Measurements from ENCODE around the gene SRPK3.
"Not testable (repeated sequence)": the region's sequence is repeated elsewhere in the genome, so short reads cannot be mapped to it uniquely, and the experiment has no call there.

SRPK3 gene

DNA sequence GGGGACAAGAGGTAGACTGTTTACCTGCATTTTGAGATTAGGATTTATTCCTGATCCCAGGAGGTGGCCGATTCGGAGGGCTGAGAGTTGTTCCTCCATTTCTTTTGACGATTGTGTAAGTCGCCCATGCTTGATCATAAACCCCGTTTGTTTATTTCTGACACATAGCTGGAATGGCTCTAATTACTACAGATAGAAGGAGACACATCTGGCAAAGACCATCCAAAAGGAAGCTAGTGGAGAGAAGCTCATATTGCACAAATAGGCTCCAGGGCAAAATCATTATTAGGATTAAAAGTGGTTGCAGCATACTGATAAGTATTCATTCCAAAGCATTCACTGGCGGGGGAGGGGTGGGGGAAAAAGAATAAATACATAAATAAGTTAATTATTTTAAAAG is 33.9 kb upstream of the SRPK3 start:
- DNase-seq = not testable (repeated sequence)

DNA sequence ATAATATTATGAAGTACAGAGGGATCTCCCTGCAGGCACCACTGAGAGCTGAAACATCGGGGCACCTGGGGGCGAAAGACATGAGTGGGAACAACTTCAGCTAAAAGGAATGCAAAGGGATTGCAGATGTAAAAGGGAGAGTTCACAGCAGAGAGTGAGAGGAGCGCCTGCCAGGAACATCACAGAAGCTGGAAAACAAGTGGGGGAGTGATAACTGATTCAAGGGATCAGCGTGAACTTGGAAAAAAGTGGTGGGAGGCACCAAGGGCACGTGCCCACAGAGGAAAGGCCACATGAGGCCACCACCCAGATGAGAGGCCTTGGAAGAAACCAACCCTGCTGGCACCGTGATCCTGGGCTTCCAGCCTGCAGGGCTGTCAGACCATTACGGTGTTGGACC is 31.8 kb upstream of the SRPK3 start:
- not testable (repeated sequence) for DNase-seq

DNA sequence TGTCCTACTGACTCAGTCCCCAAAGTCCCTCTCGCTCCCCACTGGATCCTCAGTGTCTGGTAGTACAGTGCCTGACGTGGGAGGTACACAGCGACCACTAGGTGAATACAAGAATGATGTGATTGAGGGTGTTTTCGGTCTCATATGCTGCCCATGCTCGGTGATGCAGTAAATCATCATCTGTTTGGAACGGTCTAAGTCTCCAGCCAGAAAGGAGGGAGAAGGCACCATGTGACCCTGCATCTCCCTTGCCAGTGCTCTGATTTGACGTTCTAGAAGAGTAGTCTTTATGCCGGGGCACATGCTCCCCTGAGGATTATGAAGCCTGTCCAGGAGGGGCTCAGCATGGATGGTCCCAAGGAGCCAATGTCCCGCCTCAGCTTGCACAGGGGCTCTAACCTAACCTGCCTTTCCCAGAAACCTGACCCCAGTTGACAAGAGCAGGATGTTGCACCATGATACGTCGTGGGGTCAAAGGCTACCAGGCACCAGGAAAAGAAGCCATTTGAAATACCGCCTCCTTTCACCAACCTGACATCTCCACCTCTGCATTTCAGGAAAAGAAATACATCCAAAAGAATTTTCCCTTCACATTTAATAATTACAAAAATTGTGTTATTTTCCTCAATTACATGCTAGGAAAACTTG is 30.6 kb upstream of the SRPK3 start:
- no peak for DNase-seq

DNA sequence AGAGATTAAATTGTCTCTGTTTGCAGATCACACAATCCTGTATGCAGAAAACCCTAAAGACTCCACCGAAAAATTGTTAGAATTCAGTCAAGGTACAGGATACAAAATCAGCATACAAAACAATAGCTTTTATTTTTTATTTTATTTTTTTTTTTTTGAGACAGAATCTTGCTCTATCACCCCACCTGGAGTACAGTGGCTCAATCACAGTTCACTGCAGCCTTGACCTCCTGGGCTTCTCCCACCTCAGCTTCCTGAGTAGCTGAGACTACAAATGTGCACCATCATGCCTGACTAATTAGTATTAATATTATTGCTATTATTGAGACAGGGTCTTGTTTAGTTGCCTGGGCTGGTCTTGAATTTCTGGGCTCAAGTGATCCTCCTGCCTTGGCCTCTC is 25.7 kb upstream of the SRPK3 start:
- no peak for DNase-seq

DNA sequence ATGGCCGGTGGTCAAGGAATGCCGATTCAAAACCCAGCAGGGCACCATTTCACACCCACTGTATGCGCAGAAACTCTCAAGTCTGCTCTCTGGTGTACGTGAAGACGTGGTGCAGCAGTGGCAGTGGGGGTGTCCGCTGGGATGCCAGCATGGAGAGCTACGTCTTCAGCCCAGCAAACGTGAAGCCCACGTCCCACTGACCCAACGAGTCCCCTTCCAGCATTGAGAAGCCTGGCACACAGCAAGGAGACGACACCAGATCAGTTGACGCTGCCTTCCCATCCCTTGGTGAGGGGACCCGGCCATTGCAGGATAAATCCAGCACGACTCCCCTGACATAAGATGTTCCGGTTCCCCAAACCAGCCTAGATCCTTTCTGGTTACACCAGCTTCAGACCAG is 19.0 kb upstream of the SRPK3 start:
- DNase-seq = no peak

DNA sequence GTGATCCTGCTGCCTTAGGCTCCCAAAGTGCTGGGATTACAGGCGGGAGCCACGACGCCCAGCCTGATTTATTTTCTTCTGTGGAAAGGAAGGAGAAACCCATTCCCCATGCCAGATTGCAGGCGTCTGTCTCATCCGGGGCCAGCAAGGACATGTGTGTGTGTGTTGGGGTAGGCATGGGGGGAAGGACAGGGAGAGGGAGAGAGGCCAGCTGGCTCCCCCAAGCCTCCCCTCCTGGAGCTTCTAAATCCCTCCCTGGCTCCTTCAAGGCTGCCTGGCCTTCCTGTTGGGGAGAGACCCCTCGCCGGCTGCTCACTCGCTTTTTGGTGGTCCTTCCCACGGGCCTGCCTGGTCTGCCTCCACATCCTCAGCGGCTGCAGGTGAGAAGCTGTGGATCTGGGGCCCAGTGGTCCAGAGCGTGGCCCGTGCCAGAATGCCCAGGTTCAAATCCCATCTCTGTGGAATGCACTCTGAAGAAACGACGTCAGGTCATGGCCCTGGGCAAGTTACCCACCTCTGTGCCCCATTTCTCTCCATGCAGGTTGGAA is 18.1 kb upstream of the SRPK3 start:
- DNase-seq = no peak

DNA sequence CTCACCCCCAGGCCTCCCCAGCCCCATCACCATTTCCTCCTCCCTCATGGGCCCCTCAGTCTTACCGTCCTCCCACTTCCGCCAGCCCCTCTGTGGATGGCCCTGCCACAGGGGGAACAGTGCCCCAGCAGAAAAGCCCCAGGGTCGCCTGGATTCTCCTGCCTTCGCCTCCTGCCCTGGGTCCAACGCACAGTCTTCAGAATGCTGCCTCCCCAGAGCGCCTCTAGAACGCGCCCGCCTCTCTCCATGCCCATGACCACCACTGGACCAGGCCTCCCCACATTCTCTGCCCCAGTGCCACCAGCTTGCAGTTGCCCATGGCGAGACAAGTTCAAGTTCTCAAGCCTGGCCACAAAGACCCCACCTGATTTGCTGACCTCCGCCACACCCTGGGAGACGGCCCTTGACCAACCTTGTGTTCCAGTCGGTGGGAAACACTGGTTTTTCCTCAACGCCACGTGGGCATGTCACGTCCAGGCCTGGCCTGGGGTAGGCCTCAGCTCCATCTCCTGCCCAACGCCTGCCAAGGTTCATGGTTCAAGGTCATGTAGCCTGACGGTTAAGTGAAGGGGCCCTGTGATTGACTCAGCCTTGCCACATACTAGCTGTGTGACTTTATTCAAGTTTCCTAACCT is 17.4 kb upstream of the SRPK3 start:
- DNase-seq = no peak

DNA sequence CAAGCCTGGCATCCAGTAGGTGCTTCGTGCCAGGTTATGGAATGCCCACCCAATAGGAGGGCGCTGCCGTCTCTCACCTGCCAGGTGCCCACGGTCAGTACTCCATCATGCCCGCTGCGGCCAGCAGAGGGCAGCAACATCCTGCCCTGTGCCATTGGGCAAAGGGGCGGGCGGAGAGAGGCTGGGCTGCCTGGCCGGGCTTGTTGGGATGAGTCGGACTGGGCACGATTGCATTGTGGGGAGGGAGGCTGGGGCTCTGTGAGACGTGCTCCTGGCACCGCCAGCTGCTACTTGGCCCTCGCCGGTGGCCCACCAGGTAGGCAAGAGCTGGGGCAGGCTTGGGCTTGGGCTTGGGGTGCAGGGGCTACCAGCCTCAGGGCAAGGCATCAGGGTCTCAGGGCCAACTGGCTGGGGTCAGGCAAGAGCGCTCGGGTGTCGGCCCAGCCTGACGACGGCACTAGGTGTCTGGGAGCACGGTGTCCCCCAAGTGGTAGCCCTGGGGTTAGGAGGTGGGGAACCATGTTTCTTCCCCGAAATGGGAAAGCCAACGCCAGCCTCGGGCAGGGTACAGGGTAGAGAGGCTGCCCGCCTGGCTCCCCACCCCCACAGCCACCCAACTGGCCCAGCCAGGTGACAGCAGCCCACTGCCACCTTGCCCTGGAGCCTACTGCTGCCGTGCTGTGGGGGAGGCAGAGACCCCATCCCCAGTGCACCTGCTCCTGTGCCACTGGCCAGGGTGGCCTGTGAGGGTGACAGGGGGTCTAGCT is 16.7 kb upstream of the SRPK3 start, which contains the start of gene PLXNB3:
Gene PLXNB3, plus strand, starts transcription at position 261 of the 767 bp plus-strand sequence. CDS start 1,287 bp downstream, outside the sequence.
- DNase-seq = peak; percentile 12 to 74 (median 49)

DNA sequence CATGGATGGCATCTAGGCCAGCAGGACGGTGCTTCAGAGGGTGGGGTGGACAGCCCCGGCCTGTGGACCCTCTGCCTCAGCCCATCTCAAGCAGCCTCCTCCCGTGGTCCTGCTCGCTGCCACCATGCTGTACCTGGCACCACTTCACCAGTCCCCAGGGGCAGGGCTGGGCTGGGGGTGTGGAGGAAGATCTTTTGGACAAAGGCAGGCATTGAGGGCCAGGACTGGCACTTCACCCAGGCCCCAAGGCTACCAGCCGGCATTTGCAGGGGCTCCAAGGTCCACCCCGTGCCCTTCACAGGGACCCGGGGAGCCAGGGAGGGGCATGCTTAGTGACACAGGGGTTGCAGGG is 16.1 kb upstream of the SRPK3 start:
- no peak for DNase-seq

DNA sequence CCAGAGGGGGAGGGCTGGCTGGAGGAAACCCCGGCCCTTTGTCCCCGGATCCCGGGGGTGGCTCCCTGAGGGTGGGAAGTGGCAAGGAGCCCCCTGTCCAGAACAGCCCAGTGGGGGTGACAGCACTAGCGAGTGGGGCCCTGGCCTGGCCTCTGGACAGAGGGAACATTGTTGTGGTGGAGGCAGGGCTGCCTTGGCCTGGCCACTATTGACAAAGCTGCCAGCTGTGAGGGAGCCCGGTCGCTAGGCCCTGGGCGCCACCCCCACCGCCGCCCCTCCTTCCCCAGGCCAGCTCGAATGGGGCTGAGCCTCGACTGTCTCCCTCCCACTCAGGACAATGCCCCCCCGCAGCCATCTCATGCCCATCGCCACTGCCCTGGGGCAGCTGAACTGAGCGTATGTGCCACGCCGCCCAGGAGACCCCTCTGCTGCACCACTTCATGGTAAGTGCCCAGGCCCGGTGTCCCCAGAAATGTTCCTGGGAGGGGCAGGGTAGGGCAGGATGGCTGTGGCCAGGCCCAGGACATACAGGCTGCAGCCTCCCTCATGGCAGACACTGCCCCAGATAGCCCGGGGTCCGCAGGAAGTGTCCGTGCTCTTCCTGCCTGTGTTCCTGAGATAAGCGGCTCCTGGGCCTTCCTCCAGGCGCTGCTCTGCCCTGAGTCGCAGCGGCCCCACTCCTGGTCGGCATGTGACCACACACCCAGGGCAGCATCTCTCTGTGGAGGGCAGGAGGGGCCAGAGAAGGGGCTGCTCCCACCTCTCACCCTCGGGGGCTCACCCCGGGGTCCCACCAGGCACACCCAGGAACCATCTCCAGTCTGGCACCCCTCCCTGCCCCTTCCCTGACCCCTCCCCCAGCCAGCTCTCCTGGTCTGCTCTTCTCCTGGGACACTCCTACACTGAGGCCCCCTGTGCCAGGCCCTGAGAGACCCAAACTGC is 15.4 kb upstream of the SRPK3 start:
- DNase-seq = no peak

DNA sequence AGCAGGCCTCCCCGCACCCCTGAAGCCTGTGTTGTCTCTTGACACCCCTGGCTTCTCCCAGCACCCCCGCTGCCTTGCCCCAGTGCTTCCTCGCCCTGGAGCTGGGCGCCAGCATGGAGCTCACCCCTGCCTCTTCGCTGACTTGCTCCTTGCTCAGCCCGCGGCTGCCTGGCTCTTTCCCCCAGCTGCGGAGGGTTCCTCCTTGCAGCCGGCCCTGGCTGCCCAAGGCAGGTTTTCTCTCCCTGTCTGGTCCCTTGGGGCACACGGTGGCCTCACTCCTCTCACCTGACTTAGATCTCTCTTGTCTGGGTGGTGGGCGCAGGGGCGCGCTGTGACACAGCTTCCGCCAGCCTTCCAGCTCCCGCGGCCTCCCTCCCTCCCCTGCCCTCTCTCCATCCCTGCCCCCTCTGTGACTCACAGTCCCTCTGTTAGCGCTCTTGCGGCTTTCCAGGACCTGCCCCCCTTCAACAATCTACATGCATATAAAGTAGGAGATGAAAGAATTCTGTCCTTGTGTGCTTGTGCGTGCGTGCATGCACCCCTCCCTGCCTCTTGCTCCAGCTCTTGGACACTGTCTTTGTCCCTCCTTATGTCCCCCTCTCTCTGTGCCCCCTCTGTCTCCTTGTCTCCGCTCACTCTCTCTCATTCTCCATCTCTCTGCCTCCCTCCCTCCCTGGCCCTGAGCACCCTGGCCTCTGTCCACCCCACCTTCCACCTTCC is 14.6 kb upstream of the SRPK3 start:
- DNase-seq = no peak

DNA sequence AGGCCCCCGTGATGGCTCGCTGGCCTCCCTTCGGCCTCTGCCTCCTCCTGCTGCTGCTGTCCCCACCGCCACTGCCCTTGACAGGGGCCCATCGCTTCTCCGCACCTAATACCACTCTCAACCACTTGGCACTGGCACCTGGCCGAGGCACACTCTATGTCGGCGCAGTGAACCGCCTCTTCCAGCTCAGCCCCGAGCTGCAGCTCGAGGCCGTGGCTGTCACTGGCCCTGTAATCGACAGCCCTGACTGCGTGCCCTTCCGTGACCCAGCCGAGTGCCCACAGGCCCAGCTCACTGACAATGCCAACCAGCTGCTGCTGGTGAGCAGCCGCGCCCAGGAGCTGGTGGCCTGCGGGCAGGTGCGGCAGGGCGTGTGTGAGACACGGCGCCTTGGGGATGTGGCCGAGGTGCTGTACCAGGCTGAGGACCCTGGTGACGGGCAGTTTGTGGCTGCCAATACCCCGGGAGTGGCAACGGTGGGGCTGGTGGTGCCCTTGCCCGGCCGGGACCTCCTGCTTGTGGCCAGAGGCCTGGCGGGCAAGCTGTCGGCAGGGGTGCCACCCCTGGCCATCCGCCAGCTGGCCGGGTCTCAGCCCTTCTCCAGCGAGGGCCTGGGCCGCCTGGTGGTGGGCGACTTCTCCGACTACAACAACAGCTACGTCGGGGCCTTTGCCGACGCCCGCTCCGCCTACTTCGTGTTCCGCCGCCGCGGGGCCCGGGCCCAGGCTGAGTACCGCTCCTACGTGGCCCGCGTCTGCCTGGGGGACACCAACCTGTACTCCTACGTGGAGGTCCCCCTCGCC is 13.8 kb upstream of the SRPK3 start:
- DNase-seq = no peak

DNA sequence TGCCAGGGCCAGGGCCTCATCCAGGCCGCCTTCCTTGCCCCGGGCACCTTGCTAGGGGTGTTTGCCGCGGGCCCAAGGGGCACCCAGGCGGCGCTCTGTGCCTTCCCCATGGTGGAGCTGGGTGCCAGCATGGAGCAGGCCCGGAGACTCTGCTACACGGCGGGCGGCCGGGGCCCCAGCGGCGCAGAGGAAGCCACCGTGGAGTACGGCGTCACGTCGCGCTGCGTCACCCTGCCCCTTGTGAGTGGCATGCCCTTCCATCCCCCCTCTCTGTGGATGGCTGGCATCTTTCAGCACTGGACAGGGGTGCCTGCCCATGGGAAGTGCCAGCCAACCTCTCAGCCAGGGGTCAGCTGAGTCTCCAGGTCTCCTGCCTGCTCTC is 13.2 kb upstream of the SRPK3 start:
- no peak for DNase-seq

DNA sequence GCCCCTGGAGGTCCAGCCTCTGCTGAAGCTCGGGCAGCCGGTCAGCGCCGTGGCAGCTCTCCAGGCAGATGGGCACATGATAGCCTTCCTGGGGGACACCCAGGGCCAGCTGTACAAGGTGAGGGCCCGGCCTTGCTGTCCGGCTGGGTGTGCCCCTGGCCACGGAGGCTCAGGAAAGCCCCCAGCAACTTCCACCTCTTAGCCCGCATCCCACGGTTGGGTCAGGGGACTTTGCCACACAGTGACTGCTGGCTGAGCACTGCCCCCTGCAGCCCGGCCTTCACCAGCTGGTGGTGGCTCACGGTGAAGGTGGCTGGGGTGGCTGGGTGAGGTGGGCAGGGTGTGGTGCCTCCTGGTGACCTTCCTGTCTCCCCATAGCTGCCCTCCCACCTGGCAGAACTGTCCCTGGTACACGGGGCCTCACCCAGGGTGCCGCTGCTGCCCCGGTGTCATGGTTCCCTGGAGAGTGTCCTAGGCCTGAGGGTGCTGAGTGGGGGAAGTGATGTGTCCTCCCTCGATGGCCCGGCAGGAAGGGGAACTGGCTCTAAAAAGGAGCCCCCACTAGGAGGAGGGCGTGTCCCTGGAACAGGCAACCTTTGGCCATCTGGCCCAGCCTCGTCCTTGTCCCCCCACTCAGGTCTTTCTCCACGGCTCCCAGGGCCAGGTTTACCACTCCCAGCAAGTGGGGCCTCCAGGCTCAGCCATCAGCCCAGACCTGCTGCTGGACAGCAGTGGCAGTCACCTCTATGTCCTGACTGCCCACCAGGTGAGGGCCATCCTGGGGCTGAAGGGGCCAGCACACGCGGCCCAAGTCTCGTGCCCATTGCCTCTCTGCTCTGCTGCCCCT is 12.3 kb upstream of the SRPK3 start:
- DNase-seq = no peak

DNA sequence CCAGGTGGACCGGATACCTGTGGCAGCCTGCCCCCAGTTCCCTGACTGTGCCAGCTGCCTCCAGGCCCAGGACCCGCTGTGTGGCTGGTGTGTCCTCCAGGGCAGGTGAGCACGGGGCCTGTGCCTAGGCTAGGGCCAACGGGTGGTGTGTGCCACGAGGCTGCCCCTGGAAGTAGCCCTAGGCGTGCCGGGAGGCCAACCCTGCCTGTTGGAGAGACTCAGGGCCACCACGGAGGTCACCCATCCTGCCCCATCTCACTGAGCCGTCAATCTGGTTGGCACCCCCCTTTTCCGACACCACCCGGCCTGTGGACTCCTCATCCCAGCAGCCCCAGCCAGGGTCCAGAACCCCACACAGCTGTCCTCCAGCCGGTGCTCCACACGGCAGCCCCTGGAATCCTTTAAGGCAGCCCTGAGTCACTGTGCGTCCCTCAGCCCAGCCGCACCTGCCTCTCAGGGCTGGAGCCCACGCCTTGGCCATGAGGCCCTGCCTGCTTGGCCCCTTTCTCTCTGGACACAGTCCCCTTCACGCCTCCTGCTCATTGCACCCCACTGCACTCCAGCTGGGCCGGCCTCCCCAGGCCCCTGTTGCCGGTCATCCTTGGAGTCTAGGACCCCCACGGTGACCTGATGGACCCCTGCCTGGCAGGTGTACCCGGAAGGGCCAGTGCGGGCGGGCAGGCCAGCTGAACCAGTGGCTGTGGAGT is 11.5 kb upstream of the SRPK3 start:
- DNase-seq = no peak

DNA sequence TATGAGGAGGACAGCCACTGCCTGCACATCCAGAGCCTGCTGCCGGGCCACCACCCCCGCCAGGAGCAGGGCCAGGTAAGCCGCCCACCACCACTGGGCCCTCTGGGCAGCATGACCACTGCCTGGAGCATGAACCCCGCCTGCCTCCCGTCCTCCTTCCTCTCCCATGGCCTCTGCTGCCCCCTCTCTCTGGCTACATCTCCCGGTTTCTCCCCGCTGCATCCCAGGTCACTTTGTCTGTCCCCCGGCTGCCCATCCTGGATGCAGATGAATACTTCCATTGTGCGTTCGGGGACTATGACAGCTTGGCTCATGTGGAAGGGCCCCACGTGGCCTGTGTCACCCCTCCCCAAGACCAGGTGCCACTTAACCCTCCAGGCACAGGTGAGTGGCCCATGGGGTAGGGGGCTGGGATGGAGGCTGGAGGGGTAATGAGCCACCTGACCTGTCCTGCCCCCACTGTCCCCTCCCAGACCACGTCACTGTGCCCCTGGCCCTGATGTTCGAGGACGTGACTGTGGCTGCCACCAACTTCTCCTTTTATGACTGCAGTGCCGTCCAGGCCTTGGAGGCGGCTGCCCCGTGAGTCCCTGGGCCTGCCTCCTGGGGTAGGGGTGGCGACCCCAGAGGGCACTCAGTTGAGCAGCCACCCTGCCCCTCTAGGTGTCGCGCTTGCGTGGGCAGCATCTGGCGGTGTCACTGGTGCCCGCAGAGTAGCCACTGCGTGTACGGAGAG is 10.8 kb upstream of the SRPK3 start:
- DNase-seq = no peak

DNA sequence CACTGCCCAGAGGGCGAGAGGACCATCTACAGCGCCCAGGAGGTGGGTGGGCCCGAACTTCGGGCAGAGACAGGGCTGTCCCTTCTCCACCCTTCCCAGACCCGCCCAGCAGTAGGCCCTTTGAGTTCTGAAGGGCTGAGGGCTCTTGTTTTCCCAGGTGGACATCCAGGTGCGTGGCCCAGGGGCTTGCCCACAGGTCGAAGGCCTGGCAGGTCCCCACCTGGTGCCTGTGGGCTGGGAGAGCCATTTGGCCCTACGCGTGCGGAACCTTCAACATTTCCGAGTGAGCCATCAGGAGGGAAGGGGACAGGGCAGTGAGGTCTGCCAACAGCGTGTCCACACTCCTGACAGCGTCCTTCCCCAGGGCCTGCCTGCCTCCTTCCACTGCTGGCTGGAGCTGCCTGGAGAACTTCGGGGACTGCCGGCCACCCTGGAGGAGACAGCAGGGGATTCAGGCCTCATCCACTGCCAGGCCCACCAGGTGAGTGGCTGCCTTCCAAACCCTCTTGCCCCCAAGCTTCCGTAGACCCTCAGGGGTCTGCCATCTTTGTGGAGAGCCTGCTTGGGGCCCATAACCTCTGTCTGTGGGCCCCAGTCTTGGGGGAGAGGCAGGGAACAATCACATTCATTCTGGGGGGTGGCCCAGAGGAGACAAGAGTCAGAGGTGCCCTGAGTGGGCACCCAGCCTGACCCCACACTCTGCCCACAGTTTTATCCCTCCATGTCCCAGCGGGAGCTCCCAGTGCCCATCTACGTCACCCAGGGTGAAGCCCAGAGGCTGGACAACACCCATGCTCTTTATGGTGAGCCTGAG is 10.0 kb upstream of the SRPK3 start:
- no peak for DNase-seq

All from activated naive CD4-positive, alpha-beta T cell (primary cell).